Lower leg skin (tissue), 4 donors: ENCODE measurements around the gene CA14. TPM values are rescaled to one million over a fixed set of nuclear protein-coding genes. Genes with fewer than 3 reads are reported as not detected.
"Not testable (repeated sequence)": the region's sequence is repeated elsewhere in the genome, so short reads cannot be mapped to it uniquely, and the experiment has no call there.

Experiments
- DNase-seq, 2 donors: peaks; one replicate each; pipeline ENCODE4 v3.0.0-alpha.2; 2019; ENCODE audit warnings: low spot score in 2 of 2
- H3K4me3 ChIP-seq: fragments of 200-600 bp; sonication (generic); 2 replicates; pipeline ENCODE4 v1.5.1; 2017; ENCODE audit warnings: mild to moderate bottlenecking, low read depth; ENCODE audit not compliant: poor library complexity, severe bottlenecking
- POLR2A ChIP-seq, 2 donors: fragments of 450-650 bp; IDR thresholded peaks; one replicate each; pipeline ENCODE4 v1.6.1; 2016 to 2017; ENCODE audit warnings: antibody characterized with exemption in 2 of 2, mild to moderate bottlenecking in 1 of 2, moderate library complexity in 1 of 2
- WGBS, 2 donors: methylation state at CpG; one replicate each; pipeline ENCODE4 v1.1.5; 2018; 5-methylcytosine and 5-hydroxymethylcytosine counted together
- intact Hi-C: fragments of 100-400 bp; cut with DNase I; formaldehyde crosslinking; loops from one replicate; pipeline ENCODE4 v1.15.0; 2023; ENCODE audit warnings: low total_unique reads
- total RNA-seq, 4 donors: library from RNA; depleted of rRNA; stranded (reverse); fragments of >200 nt; gene quantifications; one replicate each; pipeline ENCODE4 v1.1.0, GENCODE V29; 2016
- TF ChIP-seq, protein P1 (sequence below), 3 donors: fragments of 450-650 bp; IDR thresholded peaks; one replicate each; pipeline ENCODE4 v1.5.1; 2016; ENCODE audit warnings: antibody characterized with exemption in 3 of 3, mild to moderate bottlenecking in 3 of 3, moderate library complexity in 2 of 3

CA14 gene
- total RNA-seq, 4 donors from 2014 or later, result 0.30 to 1.8 (median 0.51) TPM

- intact Hi-C loops, result no loop called here
- peak in 1 of 2 donors; percentile 85 for DNase-seq
- TF ChIP-seq POLR2A (IDR thresholded peaks at IDR 0.05), result no peak
- TF ChIP-seq, protein P1, sequence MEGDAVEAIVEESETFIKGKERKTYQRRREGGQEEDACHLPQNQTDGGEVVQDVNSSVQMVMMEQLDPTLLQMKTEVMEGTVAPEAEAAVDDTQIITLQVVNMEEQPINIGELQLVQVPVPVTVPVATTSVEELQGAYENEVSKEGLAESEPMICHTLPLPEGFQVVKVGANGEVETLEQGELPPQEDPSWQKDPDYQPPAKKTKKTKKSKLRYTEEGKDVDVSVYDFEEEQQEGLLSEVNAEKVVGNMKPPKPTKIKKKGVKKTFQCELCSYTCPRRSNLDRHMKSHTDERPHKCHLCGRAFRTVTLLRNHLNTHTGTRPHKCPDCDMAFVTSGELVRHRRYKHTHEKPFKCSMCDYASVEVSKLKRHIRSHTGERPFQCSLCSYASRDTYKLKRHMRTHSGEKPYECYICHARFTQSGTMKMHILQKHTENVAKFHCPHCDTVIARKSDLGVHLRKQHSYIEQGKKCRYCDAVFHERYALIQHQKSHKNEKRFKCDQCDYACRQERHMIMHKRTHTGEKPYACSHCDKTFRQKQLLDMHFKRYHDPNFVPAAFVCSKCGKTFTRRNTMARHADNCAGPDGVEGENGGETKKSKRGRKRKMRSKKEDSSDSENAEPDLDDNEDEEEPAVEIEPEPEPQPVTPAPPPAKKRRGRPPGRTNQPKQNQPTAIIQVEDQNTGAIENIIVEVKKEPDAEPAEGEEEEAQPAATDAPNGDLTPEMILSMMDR (IDR thresholded peaks at IDR 0.05), result no peak
- H3K4me3 ChIP-seq, result peak overlapping the region; percentile 74
- 10% methylated on average over 15 of the region's 15 CpGs for WGBS, 2 donors
Observed at GRCh38 chr1:150233359-150234308, 23.9 kb upstream of the CA14 start.

DNA sequence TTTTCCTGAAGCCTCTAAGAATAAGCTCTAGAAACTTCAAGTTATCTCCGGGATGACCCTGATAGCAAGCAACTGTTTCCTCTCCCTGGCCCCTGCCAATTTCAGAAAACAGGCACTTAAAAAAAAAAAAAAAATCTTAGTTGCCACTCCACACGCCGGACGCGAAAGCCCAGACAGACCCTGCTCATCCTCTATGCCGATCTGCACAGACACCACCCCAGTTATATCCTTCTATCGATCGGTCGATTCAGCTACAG is 23.3 kb upstream of the CA14 start:
- intact Hi-C loops, result no loop called here
- no peak for TF ChIP-seq POLR2A (IDR thresholded peaks at IDR 0.05)
- H3K4me3 ChIP-seq, result peak overlapping the region; percentile 74
- 0% methylated on average over 9 of the region's 9 CpGs for WGBS, 2 donors
- no peak for DNase-seq

- peak; percentile 83 to 98 for DNase-seq
- 1% methylated on average over 58 to 67 of the region's 78 CpGs for WGBS, 2 donors
- intact Hi-C loops, result no loop called here
- peak overlapping the region; percentile 74 for H3K4me3 ChIP-seq
- TF ChIP-seq, protein P1 (IDR thresholded peaks at IDR 0.05), result no peak
- peak in 1 of 2 donors; percentile 20 for TF ChIP-seq POLR2A (IDR thresholded peaks at IDR 0.05)
Observed at GRCh38 chr1:150234566-150235293, 22.8 kb upstream of the CA14 start.

DNA sequence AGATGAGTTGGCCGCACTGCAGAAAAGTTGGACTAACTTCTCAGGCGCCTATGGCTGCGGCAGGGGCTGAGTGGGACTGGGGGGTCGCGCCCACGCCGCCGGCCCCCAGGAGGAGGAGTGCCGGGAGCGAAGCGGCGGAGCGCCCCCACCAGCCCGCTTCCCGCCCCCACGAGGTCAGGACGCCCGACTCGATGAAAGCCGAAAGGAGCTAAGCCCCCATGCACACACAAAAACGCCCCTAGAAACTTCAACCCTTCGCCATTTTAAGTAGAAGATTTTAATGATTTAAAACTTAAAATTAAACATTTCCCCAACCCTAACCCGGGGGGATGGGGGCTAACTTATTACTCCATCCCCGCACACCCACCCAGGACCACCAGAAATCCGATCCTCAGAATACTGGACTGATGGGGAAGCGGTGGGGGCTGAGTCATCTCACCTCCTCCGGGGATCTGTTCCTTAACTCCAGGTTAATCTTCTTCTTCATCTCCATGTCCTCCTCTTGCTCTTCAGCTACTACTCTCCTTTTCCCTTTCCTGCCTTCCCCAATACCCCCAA is 22.2 kb upstream of the CA14 start:
- peak overlapping the region; percentile 74 for H3K4me3 ChIP-seq
- intact Hi-C loops, result no loop called here
- TF ChIP-seq POLR2A (IDR thresholded peaks at IDR 0.05), result no peak
- WGBS, 2 donors, result 1 to 2% methylated on average over 24 to 25 of the region's 27 CpGs
- peak in 1 of 2 donors; percentile 83 for DNase-seq

- TF ChIP-seq, protein P1 (IDR thresholded peaks at IDR 0.05), result no peak
- TF ChIP-seq POLR2A (IDR thresholded peaks at IDR 0.05), result no peak
- intact Hi-C loops, result no loop called here
- WGBS, 2 donors, result 0 to 1% methylated on average over 33 of the region's 33 CpGs
- peak within 1 kb of the TSS; percentile 74 for H3K4me3 ChIP-seq
- DNase-seq, result peak; percentile 98 to 99
Observed at GRCh38 chr1:150235852-150236613, 21.5 kb upstream of the CA14 start, which contains the start of gene ANP32E. Gene ANP32E (minus strand): TSS chr1:150236112. CDS start chr1:150235786, 326 bp downstream.

DNA sequence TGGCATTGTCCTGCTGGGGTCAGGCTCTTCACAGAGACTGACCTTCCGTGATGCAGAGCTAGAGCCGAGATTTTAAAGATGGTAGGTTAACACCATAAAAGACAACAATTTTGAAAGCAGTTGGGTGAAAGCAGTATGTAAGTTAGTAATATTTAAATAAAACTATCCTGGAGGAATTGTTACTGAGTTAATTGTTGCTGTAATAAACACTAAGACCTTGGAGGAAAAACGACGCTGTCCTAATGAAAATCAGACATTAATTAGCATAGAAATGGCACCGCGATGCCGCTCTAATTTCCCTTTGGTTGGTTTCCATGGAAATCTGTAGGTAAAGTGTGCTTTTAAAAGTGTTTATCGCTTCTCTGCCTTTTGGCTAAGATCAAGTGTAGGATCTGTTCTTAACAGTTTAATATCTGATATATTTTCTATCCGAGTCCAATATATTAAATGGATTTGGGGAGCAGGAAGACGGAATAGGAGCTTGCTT is 20.9 kb upstream of the CA14 start:
- peak in 1 of 2 donors; percentile 39 for DNase-seq
- TF ChIP-seq POLR2A (IDR thresholded peaks at IDR 0.05), result no peak
- TF ChIP-seq, protein P1 (IDR thresholded peaks at IDR 0.05), result no peak
- peak overlapping the region; percentile 6 for H3K4me3 ChIP-seq
- WGBS, 2 donors, result 14 to 20% methylated on average over 10 of the region's 10 CpGs
- intact Hi-C loops, result no loop called here

DNA sequence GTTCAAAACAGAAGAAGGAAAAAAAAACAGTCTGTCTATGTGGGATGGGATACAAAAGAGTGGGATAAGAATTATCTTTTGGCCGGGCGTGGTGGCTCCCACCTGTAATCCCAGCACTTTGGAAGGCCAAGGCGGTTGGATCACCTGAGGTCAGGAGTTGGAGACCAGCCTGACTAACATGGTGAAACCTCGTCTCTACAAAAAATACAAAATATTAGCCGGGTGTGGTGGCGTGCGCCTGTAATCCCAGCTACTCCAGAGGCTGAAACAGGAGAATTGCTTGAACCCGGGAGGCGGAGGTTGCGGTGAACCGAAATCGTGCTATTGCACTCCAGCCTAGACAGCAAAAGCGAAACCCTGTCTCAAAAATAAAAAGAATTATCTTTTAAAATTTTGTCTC is 20.4 kb upstream of the CA14 start:
- DNase-seq, result peak in 1 of 2 donors; percentile 66
- intact Hi-C loops, H3K4me3 ChIP-seq: not testable (repeated sequence)
- WGBS, 2 donors, result 84 to 86% methylated on average over 13 of the region's 13 CpGs
